ENCODE data around the gene RPL7A.

Gene RPL7A

GRCh38 chr9:133349965-133350616 lies 2.1 kb downstream of the RPL7A start:
- DNase-seq, result no peak

- DNase-seq, result no peak
Measured at GRCh38 chr9:133351526-133351907, 3.5 kb downstream of the RPL7A start.

DNA sequence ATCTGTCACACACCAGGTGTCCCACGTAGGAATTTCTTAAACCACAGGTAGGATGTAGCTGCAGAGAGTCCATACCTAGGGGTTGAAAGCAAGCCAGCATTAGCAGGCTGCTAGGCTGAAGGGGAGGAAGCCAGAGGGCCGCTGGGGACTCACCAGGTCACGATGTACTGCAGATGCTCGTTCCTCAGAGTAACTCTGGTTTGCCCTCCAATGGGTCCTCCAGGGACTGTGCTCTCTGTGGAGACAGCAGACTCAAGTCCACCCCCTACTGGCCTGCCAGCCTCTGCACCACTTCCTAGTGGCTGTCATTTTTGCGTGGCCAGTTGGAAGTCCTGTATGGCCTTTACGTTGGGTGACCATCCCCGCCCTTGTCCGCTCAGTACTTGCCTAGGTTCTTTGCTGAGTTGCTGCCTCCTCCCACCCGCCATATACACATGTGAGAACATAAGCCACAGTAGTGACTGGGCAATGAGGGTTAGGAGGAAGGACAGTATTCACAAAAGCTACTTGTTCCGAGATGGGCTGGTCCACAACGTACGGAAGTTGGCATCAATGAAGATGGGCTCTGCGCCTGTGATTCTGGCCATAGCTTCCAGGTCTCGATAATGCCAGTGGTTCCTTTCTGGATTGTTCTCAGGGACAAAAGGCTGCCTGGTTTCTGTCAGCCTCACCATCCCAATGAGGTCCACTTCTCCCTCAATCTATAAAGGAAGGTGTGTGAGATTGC lies 4.1 kb downstream of the RPL7A start:
- peak; percentile 30 for DNase-seq

- no peak for DNase-seq
Measured at GRCh38 chr9:133352635-133353340, 4.8 kb downstream of the RPL7A start.

- no peak for DNase-seq
Measured at GRCh38 chr9:133353548-133353947, 5.5 kb downstream of the RPL7A start.

DNA sequence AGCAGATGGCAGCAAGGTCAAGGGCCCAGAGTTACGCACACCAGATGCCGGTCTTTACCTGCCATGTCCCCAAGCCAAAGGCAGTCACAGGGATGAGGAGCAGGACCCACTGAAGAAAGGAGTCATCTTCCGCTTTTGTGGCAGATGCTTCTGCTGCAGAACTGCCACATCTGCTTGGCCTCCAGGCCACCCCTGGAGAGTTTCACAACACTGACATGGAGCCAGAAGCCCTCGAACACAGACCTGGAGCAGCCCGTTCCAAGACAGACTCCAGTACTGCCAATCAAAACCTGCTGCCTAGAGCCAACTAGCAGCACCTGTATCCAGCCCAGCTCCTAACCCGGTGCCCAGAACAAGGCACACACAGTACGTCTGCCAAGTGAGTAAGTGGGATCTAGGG lies 6.7 kb downstream of the RPL7A start:
- DNase-seq, result no peak

DNA sequence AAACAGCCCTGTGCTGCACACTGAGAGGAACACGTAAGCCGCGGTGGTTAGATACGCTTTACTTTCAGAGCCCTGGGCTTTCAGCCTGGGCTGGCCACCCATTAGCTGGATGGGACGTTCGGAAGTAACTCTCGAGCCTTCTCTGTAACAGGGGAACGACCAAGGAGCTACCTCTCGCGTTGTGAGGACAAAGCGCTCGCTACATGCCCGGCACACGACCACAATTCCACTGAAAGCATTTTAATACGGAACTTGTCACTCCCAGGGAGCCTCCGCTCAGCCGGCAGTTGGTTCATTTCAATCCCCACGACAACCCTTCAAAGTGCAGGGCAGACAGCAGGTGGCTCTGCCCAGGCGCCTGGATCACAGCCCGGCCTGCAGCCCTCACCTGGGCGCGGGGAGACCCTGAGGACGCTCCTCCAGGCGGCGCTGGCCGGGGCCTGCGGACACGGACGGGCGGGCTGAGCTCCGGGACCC lies 7.9 kb downstream of the RPL7A start:
- peak; percentile 35 for DNase-seq

GRCh38 chr9:133356391-133357091 lies 8.5 kb downstream of the RPL7A start, which contains the start of the genes SURF1 and SURF2:
Gene SURF1, minus strand, starts transcription at chr9:133356487. Its CDS starts 34 bp downstream, at chr9:133356453.
Gene SURF2, plus strand, starts transcription at chr9:133356550. Its CDS starts 43 bp downstream, at chr9:133356593.
- peak; percentile 93 for DNase-seq

DNA sequence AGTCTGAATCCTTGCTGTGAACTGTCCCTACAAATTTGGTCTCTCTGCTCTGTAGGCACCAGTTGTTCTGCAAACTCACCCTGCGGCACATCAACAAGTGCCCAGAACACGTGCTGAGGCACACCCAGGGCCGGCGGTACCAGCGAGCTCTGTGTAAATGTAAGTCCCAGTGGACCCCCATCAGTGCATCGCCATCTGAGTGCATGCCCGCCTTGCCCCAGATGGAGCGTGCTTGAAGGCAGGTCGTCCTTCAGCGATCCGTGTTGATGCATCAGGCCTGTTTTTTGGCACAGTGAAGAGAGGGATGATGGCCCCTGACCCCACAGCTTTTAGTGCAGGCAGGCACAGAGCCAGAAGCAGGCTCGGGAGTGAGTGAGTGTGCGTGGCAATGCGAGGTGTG lies 9.6 kb downstream of the RPL7A start:
- DNase-seq, result no peak

DNA sequence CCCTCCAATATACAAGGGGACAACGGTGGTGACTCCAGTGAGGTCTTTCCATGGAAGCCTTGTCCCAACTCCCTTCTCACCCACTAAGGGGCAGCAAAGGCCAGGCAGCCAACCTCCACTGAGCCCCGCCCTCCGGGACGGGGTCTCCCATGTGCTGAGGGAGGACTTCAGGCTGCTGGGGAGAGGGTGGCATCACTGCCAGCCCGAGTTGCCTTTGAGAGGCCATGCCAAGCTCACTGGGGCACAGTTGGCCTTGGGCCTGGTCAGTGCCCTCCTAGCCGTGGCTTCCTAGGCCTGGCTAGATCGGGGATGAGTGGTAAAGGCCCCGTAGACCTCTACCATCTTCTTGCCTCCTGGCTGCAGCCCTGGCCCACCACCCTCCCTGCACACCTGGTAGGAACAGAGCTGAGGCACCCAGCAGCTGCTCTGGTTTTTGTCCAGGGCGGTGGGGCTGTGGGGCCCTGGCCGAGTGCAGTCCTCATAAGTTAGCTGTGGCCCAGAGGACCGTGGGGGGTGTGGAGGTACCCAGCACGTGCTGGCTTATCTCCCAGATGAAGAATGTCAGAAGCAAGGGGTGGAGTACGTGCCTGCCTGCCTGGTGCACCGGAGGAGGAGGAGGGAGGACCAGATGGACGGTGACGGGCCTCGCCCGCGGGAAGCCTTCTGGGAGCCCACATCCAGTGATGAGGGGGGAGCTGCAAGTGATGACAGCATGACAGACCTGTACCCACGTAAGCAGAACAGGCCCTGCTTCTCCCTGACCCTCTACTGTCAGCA lies 11.6 kb downstream of the RPL7A start:
- peak; percentile 34 for DNase-seq

GRCh38 chr9:133360400-133361393 lies 12.7 kb downstream of the RPL7A start:
- no peak for DNase-seq

GRCh38 chr9:133361507-133362092 lies 13.6 kb downstream of the RPL7A start:
- DNase-seq, result no peak

DNA sequence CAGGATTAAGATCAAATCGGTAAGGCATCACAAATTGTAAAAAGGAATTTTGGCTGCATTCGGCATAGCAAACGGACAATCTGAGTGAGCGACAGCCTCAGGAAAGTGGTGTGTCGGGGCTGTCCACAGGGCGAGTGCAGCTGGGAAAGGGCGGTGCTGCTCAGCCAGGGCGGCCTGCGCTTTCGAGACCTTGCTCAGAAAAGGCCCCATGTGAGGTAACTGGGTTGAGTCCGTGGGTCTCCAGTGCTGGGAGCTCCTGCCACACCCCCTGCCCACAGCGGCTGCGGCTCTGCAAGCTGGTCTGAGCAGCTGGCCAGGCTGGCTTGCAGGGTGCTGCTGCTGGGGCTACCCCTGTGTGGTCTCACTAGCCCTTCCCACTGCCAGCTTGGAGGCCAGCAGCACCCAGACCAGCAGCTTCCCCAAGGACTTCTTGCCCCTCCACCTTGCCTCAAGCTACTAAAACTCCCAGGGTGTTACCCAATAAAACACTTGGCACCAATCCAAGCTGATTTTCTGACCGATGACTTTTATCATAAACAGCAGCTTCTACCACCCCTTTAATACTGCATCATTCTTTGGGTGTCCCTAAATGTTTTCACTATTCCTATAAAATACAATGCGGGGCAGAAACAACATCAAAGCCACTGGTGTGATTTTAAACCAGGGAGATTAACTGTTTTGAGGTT lies 14.5 kb downstream of the RPL7A start:
- DNase-seq, result no peak

DNA sequence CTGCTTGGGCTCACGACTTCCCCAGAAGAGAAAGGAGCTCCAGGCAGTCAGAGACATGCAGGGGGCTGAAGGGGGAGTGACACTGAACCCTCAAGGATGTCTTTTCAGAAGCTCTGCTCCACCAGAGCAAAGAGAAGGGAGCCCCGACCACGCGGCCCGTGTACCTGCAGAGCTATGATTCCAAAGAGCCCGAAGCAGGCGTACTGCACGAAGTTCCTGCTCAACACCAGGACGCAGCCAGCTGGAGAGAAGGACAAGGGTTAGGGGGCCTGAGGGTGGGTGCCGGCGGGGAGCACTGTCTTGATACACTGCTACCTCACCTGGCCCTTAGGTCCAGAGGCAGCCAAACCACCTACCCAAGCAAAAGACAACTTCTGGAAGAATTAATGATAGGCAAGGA lies 18.4 kb downstream of the RPL7A start:
- DNase-seq, result no peak

DNA sequence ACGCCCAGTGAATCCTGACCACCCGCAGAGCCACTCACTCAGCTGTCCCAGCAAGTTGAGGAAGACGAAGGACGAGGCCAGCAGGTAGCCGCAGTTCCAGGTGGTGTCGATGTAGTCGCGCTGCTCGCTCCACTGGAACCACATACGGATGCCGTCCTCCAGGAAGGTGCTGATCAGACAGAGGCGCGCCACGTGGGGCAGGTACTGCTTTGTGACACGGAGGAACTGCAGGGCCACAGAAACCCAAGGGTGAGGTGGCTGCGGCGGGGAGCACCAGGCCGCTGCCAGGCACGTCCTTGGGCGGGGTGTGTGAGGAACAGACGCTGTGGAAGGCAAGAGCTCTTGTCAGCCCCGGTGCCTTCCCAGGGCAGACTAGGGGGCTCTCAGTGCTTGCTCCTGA lies 19.2 kb downstream of the RPL7A start:
- no peak for DNase-seq

DNA sequence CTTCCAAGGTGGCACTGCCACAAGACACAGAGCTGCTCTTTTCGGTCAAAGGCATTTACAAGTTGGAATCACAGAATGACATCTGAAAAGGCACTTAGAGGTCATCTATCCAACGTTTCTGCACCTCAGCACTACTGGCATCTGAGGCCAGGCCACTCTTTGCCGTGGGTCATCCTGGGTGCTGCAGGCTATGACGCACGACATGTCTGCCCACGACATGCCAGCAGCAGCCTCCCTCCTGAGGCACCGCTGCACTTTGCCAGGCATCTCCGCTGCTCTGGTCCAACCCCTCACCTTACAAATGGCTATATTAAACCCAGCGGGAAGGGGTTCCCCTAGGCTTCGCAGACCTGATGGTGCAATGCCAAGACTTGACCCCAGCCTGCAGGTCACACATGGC lies 19.8 kb downstream of the RPL7A start:
- DNase-seq, result no peak

DNA sequence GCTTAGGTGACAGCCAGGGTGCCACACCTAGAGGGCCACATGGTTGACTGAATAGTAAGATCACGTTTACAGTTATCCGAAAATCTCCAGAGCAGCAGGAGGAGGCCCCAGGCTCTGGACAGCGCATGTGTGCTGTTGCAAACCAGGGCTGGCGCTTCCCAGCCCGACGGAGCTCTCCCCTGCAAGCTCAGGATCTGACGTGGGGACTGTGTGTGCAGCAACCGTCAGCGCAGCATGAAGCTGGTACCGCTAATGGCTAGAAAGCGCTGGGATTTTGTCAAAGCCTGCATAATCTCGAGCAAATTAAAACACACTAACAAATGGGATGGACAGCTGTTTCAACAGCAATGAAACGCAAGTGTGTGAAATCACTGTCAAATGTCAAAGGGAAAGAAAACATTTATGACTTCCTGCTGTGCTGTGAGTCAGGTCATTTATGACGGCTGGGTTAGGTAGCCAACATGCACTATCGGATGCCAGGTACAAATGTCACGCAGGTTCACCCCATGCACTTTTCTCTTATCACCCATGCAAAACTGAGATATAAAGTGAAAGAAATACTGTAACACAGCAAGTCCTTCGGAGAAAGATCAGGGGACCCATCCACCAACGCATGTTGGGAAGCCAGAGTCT lies 20.3 kb downstream of the RPL7A start:
- no peak for DNase-seq

GRCh38 chr9:133369422-133369821 lies 21.4 kb downstream of the RPL7A start:
- no peak for DNase-seq

DNA sequence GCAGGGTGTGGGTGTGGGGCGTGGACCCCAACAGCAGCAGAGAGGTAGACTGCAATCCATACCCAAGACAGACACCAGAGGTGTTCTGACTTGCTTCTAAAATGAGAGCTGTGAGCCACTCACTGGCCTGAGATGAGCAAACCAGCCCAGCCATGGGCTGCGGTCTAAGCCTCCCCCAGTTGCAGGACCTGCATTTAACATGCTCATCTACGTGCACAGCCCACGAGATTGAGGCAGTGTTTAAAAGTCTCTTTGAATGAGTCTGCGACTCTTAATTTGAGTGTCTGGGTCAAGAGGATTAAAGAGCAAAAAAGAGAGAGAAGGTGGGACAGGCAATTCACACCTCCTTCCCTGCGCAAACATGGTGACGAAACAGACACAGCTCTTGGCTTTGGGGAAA lies 21.9 kb downstream of the RPL7A start:
- no peak for DNase-seq

Data from eye (tissue), 1 donor.